Sigmoid colon (tissue), 3 donors: Measurements from ENCODE around the gene NXN.

ENCODE experiments used
- POLR2A ChIP-seq, 2 donors: fragments of 450-650 bp; IDR thresholded peaks; one replicate each; pipeline ENCODE4 v1.6.1; 2016; ENCODE audit warnings: antibody characterized with exemption in 2 of 2, mild to moderate bottlenecking in 2 of 2, moderate library complexity in 2 of 2
- TF ChIP-seq, protein P1 (sequence below), 4 experiments: fragments of 450-650 bp in 3 of 4; fragments of 200-600 bp in 1 of 4; IDR thresholded peaks; one replicate each; pipeline ENCODE4 v1.5.1; 2016 to 2019; ENCODE audit warnings: antibody characterized with exemption in 4 of 4, mild to moderate bottlenecking in 3 of 4, moderate library complexity in 2 of 4

DNA sequence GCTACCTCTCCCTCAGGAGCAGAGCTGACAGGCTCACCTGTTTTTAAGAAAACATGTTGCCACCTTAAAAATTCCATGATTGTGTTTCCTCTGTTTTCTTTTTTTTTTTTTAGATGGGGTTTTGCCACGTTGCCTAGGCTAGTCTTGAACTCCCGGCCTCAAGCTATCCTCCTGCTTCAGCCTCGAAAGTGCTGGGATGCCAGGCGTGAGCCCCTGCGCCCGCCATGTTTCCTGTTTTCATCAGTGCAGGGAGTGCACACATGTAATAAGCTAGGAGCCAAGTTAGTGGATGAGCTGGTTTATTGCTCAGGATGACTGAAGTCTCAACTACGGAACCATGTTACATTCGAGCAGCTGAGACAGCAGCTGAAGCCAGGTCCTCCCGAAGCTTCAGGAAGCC is 183.9 kb downstream of the NXN start:
- TF ChIP-seq, protein P1, sequence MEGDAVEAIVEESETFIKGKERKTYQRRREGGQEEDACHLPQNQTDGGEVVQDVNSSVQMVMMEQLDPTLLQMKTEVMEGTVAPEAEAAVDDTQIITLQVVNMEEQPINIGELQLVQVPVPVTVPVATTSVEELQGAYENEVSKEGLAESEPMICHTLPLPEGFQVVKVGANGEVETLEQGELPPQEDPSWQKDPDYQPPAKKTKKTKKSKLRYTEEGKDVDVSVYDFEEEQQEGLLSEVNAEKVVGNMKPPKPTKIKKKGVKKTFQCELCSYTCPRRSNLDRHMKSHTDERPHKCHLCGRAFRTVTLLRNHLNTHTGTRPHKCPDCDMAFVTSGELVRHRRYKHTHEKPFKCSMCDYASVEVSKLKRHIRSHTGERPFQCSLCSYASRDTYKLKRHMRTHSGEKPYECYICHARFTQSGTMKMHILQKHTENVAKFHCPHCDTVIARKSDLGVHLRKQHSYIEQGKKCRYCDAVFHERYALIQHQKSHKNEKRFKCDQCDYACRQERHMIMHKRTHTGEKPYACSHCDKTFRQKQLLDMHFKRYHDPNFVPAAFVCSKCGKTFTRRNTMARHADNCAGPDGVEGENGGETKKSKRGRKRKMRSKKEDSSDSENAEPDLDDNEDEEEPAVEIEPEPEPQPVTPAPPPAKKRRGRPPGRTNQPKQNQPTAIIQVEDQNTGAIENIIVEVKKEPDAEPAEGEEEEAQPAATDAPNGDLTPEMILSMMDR (IDR thresholded peaks at IDR 0.05) = no peak
- TF ChIP-seq POLR2A (IDR thresholded peaks at IDR 0.05) = no peak
